H1 (cell line): ENCODE measurements around the gene MTM1. TPM values are rescaled to one million over a fixed set of nuclear protein-coding genes. Genes with fewer than 3 reads are reported as not detected.

Source experiments
- CTCF ChIA-PET: fragments of 300-600 bp; sonication (Branson Sonifier 250); formaldehyde crosslinking; loops from one replicate; lab custom pipeline; 2021; ENCODE audit not compliant: partially characterized antibody; lab: Charles Lee
- POLR2A ChIA-PET: fragments of 300-600 bp; sonication (Branson Sonifier 250); formaldehyde crosslinking; loops from one replicate; lab custom pipeline; 2021; ENCODE audit warnings: inconsistent platforms; ENCODE audit not compliant: partially characterized antibody; lab: Charles Lee
- DNase-seq, 2 experiments: peaks; one replicate each; pipeline versions ENCODE4 v3.0.0 to v3.0.0-alpha.2; 2010 to 2022; ENCODE audit warnings: low spot score in 2 of 2, low read depth in 1 of 2, mixed read lengths in 1 of 2
- FAIRE-seq: peaks from 2 replicates; lab custom pipeline; 2011; peaks lifted over from hg19 to GRCh38; lab: Jason Lieb, UNC
- H2AFZ ChIP-seq: 2 replicates; pipeline ENCODE4 v1.8.1; 2012; ENCODE audit warnings: low read length, inconsistent platforms
- H2AK5ac ChIP-seq: 2 replicates; pipeline ENCODE4 v1.6.1; 2013; ENCODE audit warnings: low read depth, low read length
- H2BK120ac ChIP-seq: replicated peaks from 2 replicates; pipeline ENCODE3; 2013; ENCODE audit warnings: low read depth, low read length, inconsistent platforms
- H2BK12ac ChIP-seq: 2 replicates; pipeline ENCODE4 v1.6.1; 2013; ENCODE audit warnings: low read depth, low read length
- H2BK15ac ChIP-seq: 2 replicates; pipeline ENCODE4 v1.6.1; 2013; ENCODE audit warnings: low read length
- H2BK20ac ChIP-seq: 2 replicates; pipeline ENCODE4 v1.6.1; 2013; ENCODE audit warnings: low read length
- H2BK5ac ChIP-seq: 2 replicates; pipeline ENCODE4 v1.6.1; 2013; ENCODE audit warnings: low read depth, low read length
- H3K14ac ChIP-seq: 2 replicates; pipeline ENCODE4 v1.6.1; 2013; ENCODE audit warnings: inconsistent platforms; ENCODE audit not compliant: insufficient read length
- H3K18ac ChIP-seq: 2 replicates; pipeline ENCODE4 v1.6.1; 2013; ENCODE audit warnings: low read length; ENCODE audit errors: extremely low read depth
- H3K23ac ChIP-seq: 2 replicates; pipeline ENCODE4 v1.6.1; 2013; ENCODE audit warnings: inconsistent platforms; ENCODE audit not compliant: insufficient read length
- H3K23me2 ChIP-seq: 2 replicates; pipeline ENCODE4 v1.6.1; 2013; ENCODE audit warnings: low read depth, low read length
- H3K27ac ChIP-seq: 2 replicates; pipeline ENCODE4 v1.6.1; 2011; ENCODE audit warnings: low read depth, low read length, inconsistent platforms
- H3K27me3 ChIP-seq, 4 experiments: replicated peaks in 1 of 4; 1 replicate in 1 of 4; 2 replicates in 3 of 4; pipeline versions ENCODE4 v1.6.1 to v1.8.1; 2011 to 2013; ENCODE audit warnings: low read length in 3 of 4, mild to moderate bottlenecking in 3 of 4, inconsistent platforms in 2 of 4, mixed read lengths in 2 of 4, moderate library complexity in 1 of 4; ENCODE audit not compliant: control insufficient read depth in 3 of 4, insufficient read depth in 3 of 4; ENCODE audit errors: extremely low read depth in 1 of 4
- H3K36me3 ChIP-seq, 4 experiments: 2 replicates each; pipeline versions ENCODE4 v1.6.1 to v1.8.1; 2011 to 2013; ENCODE audit warnings: mild to moderate bottlenecking in 4 of 4, low read length in 3 of 4, moderate library complexity in 2 of 4, control low read depth in 1 of 4, inconsistent platforms in 1 of 4; ENCODE audit not compliant: insufficient read depth in 4 of 4, control insufficient read depth in 2 of 4
- H3K4ac ChIP-seq: replicated peaks from 2 replicates; pipeline ENCODE3; 2013; ENCODE audit warnings: low read length, low read depth, mixed read lengths, inconsistent platforms; ENCODE audit not compliant: insufficient read length
- H3K4me1 ChIP-seq, 4 experiments: replicated peaks in 1 of 4; 1 replicate in 1 of 4; 2 replicates in 3 of 4; pipeline versions ENCODE4 v1.6.1 to v1.8.1; 2011 to 2013; ENCODE audit warnings: low read length in 3 of 4, inconsistent platforms in 2 of 4, mixed read lengths in 1 of 4; ENCODE audit not compliant: insufficient read depth in 4 of 4, control insufficient read depth in 3 of 4
- H3K4me2 ChIP-seq, 2 experiments: 2 replicates each; pipeline versions ENCODE4 v1.6.1 to v1.8.1; 2011 to 2013; ENCODE audit warnings: low read depth in 2 of 2, low read length in 2 of 2, control low read depth in 1 of 2, inconsistent platforms in 1 of 2, mild to moderate bottlenecking in 1 of 2; ENCODE audit not compliant: insufficient read depth in 1 of 2
- H3K4me3 ChIP-seq, 4 experiments: fragments of 200-600, 300-600 bp in 1 of 4; sonication (generic), shearing (Covaris generic), sonication (Bioruptor Twin) in 1 of 4; 2 replicates each; pipeline versions ENCODE4 v1.5.1 to v1.8.1; 2011 to 2016; ENCODE audit warnings: low read length in 4 of 4, low read depth in 3 of 4, control low read depth in 2 of 4, inconsistent platforms in 2 of 4, mild to moderate bottlenecking in 2 of 4, mixed read lengths in 1 of 4, moderate library complexity in 1 of 4; ENCODE audit not compliant: insufficient read depth in 2 of 4; ENCODE audit errors: extremely low read depth in 1 of 4
- H3K56ac ChIP-seq: replicated peaks from 2 replicates; pipeline ENCODE3; 2013; ENCODE audit warnings: low read depth, mild to moderate bottlenecking, mixed read lengths, low read length, inconsistent platforms; ENCODE audit not compliant: insufficient read length
- H3K79me1 ChIP-seq: 2 replicates; pipeline ENCODE4 v1.6.1; 2013; ENCODE audit warnings: low read depth, low read length, control low read depth
- H3K79me2 ChIP-seq, 2 experiments: 2 replicates each; pipeline versions ENCODE4 v1.6.1 to v1.8.1; 2012 to 2013; ENCODE audit warnings: low read length in 2 of 2, mild to moderate bottlenecking in 2 of 2, inconsistent platforms in 1 of 2; ENCODE audit not compliant: insufficient read depth in 2 of 2, control insufficient read depth in 1 of 2
- H3K9ac ChIP-seq, 4 experiments: replicated peaks in 1 of 4; 1 replicate in 1 of 4; 2 replicates in 3 of 4; pipeline versions ENCODE4 v1.6.1 to v1.8.1; 2011 to 2013; ENCODE audit warnings: low read depth in 3 of 4, low read length in 3 of 4, control low read depth in 2 of 4, mild to moderate bottlenecking in 2 of 4, moderate library complexity in 2 of 4, inconsistent platforms in 1 of 4; ENCODE audit errors: extremely low read depth in 1 of 4
- H3K9me3 ChIP-seq, 2 experiments: 2 replicates each; pipeline versions ENCODE4 v1.6.1 to v1.8.1; 2012 to 2013; ENCODE audit warnings: mild to moderate bottlenecking in 2 of 2, moderate library complexity in 2 of 2, control low read depth in 1 of 2, inconsistent platforms in 1 of 2, low read depth in 1 of 2, low read length in 1 of 2, mixed read lengths in 1 of 2; ENCODE audit not compliant: insufficient read depth in 2 of 2
- H4K20me1 ChIP-seq, 2 experiments: replicated peaks in 1 of 2; 2 replicates each; pipeline versions ENCODE3 to v1.8.1; 2011 to 2013; ENCODE audit warnings: inconsistent platforms in 2 of 2, low read length in 2 of 2, mild to moderate bottlenecking in 1 of 2; ENCODE audit not compliant: insufficient read depth in 2 of 2, control insufficient read depth in 1 of 2
- H4K5ac ChIP-seq: 2 replicates; pipeline ENCODE4 v1.6.1; 2013; ENCODE audit warnings: low read length, low read depth, mixed read lengths, inconsistent platforms; ENCODE audit not compliant: insufficient read length
- H4K8ac ChIP-seq: 2 replicates; pipeline ENCODE4 v1.8.0; 2013; ENCODE audit warnings: mild to moderate bottlenecking, moderate library complexity, low read length, inconsistent platforms; ENCODE audit not compliant: insufficient read depth; ENCODE audit errors: extremely low read depth
- H4K91ac ChIP-seq: replicated peaks from 2 replicates; pipeline ENCODE3; 2013; ENCODE audit warnings: low read length, mixed read lengths, inconsistent platforms; ENCODE audit not compliant: insufficient read length
- CHD1 ChIP-seq: IDR thresholded peaks from 2 replicates; pipeline ENCODE4 v1.6.1; 2012; ENCODE audit warnings: low read depth, low read length, improper control_type of control experiment
- EGR1 ChIP-seq: IDR thresholded peaks from 2 replicates; pipeline ENCODE4 v1.6.1; 2011; ENCODE audit warnings: low read depth, low read length, borderline replicate concordance
- GABPA ChIP-seq: IDR thresholded peaks from 2 replicates; pipeline ENCODE4 v1.6.1; 2011; ENCODE audit warnings: mild to moderate bottlenecking, low read length, moderate library complexity, borderline replicate concordance; ENCODE audit not compliant: insufficient read depth
- GTF2F1 ChIP-seq: IDR thresholded peaks from 2 replicates; pipeline ENCODE4 v1.6.1; 2012; ENCODE audit warnings: low read depth, low read length, improper control_type of control experiment, borderline replicate concordance
- PHF8 ChIP-seq: fragments of 200-600 bp; sonication (generic); conservative IDR thresholded peaks from 2 replicates; pipeline ENCODE4 v1.7.1; 2012; ENCODE audit warnings: low read depth, mild to moderate bottlenecking, inconsistent platforms, low read length, moderate library complexity
- RBBP5 ChIP-seq: IDR thresholded peaks from 2 replicates; pipeline ENCODE4 v1.7.1; 2012; ENCODE audit warnings: low read depth, mild to moderate bottlenecking, inconsistent platforms, low read length, moderate library complexity, borderline replicate concordance
- RFX5 ChIP-seq: IDR thresholded peaks from 2 replicates; pipeline ENCODE4 v1.6.1; 2011; ENCODE audit warnings: low read depth, low read length, improper control_type of control experiment, borderline replicate concordance
- SP1 ChIP-seq: IDR thresholded peaks from 2 replicates; pipeline ENCODE4 v1.6.1; 2011; ENCODE audit warnings: low read depth, low read length
- TAF7 ChIP-seq: optimal IDR thresholded peaks from 2 replicates; pipeline ENCODE3; 2011; ENCODE audit warnings: low read depth, mild to moderate bottlenecking, inconsistent platforms, low read length, moderate library complexity, borderline replicate concordance
- YY1 ChIP-seq: IDR thresholded peaks from 2 replicates; pipeline ENCODE4 v1.6.1; 2011; ENCODE audit warnings: low read depth, mild to moderate bottlenecking, low read length
- ZNF274 ChIP-seq: IDR thresholded peaks from 2 replicates; pipeline ENCODE4 v1.7.0; 2012; ENCODE audit warnings: low read length, borderline replicate concordance; ENCODE audit errors: extremely low read depth
- WGBS, 2 experiments: shearing (Covaris generic) in 1 of 2; methylation state at CpG; one replicate each; pipeline versions ENCODE4 v1.1.6 to v1.1.7; 2013 to 2015; ENCODE audit warnings: low lambda C conversion rate in 2 of 2, mixed read lengths in 2 of 2, inconsistent platforms in 1 of 2, low coverage in 1 of 2, missing lambda C conversion rate in 1 of 2; ENCODE audit not compliant: insufficient replicate concordance in 2 of 2, insufficient coverage in 1 of 2, insufficient read length in 1 of 2; ENCODE audit errors: extremely low coverage in 1 of 2, missing lambda C conversion rate in 1 of 2; 5-methylcytosine and 5-hydroxymethylcytosine counted together
- polyA plus RNA-seq, 7 experiments: library from polyadenylated mRNA; depleted of rRNA in 3 of 7; stranded (reverse) in 5 of 7; unstranded in 2 of 7; fragments of >200 nt in 5 of 7; fragments of 200-250 nt in 2 of 7; gene quantifications; 1 replicate in 5 of 7; 2 replicates in 1 of 7; 4 replicates in 1 of 7; pipeline versions ENCODE4 v1.2.1 to v1.2.3, GENCODE V29; 2011 to 2013; ENCODE audit warnings: missing spikeins in 2 of 7, mixed read lengths in 2 of 7
- total RNA-seq: library from RNA; stranded (reverse); fragmentation: NEBNext Ultra II Directional; extraction: Animal tissue kit (Norgen Biotek cat#: 25700); gene quantifications from 2 replicates; pipeline ENCODE4 v1.2.1, GENCODE V29; 2021
- TF ChIP-seq, protein P1 (sequence below), 3 experiments: IDR thresholded peaks; 1 replicate in 2 of 3; 2 replicates in 1 of 3; pipeline versions ENCODE4 v1.5.1 to v1.6.1; 2011; ENCODE audit warnings: low read length in 3 of 3, mild to moderate bottlenecking in 3 of 3, inconsistent platforms in 2 of 3, low read depth in 1 of 3, moderate library complexity in 1 of 3; ENCODE audit not compliant: insufficient read depth in 1 of 3; ENCODE audit errors: control extremely low read depth in 1 of 3

Gene MTM1
- total and polyA plus RNA-seq, 2 of the 8 experiments (the other 6 are each of a cell fraction or from before 2014, with no cell fraction given), result 2.3 to 8.4 TPM

DNA sequence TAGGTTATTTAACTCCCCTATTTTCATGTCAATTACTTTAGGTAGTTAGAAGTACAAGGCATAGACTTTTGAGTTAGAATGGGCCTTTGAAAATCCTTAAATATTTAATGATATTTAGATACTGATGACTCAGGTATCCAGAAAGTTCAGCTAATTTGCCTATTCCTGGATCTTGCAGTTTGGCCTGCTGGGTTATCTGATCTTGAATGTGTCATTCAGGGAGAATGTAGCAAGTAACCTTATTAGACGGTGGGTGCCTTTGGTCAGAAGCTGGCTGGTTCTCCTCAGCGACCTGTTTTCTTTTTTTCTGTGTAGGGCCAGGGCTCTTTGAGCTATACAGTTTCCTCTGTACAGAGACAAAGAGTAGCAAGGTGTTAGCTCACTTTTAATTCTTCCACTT, 42.0 kb downstream of the MTM1 start:
- Histone ChIP-seq H3K4me1 (no peaks in the 10 kb centered on the region), H3K4me3 (no peak overlapping the region), H3K9ac (no peak overlapping the region), H2BK5ac (no peak overlapping the region), H3K23me2 (no peaks in the 10 kb centered on the region), H3K56ac (no peak overlapping the region), H3K9me3 (no peaks in the 10 kb centered on the region), H2BK20ac (no peak overlapping the region), H3K4me2 (no peak overlapping the region), H2AK5ac (no peak overlapping the region), H3K36me3 (no peaks in the 10 kb centered on the region), H3K23ac (no peak overlapping the region), H3K27me3 (no peaks in the 10 kb centered on the region), H3K79me1 (no peaks in the 10 kb centered on the region), H3K4ac (no peak overlapping the region), H2BK12ac (no peak overlapping the region), H3K79me2 (no peaks in the 10 kb centered on the region), H4K5ac (no peak overlapping the region), H2BK15ac (no peak overlapping the region), H3K14ac (no peak overlapping the region), H4K91ac (no peak overlapping the region), H4K20me1 (no peaks in the 10 kb centered on the region), H2AFZ (no peak overlapping the region), H4K8ac (no peak overlapping the region), H2BK120ac (no peak overlapping the region), H3K18ac (no peak overlapping the region), H3K27ac (no peak overlapping the region)
- ChIA-PET CTCF (interaction anchor here (0.6 to 0.7 kb wide), 2 partner anchors 12 to 126 kb away, joined by 3 read pairs; no protein-coding TSS in a partner anchor), POLR2A (no interaction called here)
- FAIRE-seq (no peak), DNase-seq (no peak)
- WGBS, 2 experiments, result 85% methylated on average over 2 of the region's 2 CpGs; no CpG with 5 or more reads in 1 of the 2 experiments
- TF ChIP-seq YY1 (no peak), ZNF274 (no peak), GABPA (no peak), RFX5 (no peak), RBBP5 (no peak), GTF2F1 (no peak), CHD1 (no peak), TAF7 (no peak), PHF8 (no peak), EGR1 (no peak), SP1 (no peak)
- TF ChIP-seq, protein P1, sequence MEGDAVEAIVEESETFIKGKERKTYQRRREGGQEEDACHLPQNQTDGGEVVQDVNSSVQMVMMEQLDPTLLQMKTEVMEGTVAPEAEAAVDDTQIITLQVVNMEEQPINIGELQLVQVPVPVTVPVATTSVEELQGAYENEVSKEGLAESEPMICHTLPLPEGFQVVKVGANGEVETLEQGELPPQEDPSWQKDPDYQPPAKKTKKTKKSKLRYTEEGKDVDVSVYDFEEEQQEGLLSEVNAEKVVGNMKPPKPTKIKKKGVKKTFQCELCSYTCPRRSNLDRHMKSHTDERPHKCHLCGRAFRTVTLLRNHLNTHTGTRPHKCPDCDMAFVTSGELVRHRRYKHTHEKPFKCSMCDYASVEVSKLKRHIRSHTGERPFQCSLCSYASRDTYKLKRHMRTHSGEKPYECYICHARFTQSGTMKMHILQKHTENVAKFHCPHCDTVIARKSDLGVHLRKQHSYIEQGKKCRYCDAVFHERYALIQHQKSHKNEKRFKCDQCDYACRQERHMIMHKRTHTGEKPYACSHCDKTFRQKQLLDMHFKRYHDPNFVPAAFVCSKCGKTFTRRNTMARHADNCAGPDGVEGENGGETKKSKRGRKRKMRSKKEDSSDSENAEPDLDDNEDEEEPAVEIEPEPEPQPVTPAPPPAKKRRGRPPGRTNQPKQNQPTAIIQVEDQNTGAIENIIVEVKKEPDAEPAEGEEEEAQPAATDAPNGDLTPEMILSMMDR (IDR thresholded peaks at IDR 0.05; ENCODE audit: control extremely low read depth in 1 of 3, insufficient read depth in 1 of 3, low read depth in 1 of 3, low read length in 3 of 3), result no peak
